Testis (tissue), 2 donors: Measurements from ENCODE around the gene TMA7B.

Experiments
- POLR2A ChIP-seq: fragments of 450-650 bp; IDR thresholded peaks from one replicate; pipeline ENCODE4 v1.6.1; 2017; ENCODE audit warnings: antibody characterized with exemption, mild to moderate bottlenecking, moderate library complexity
- TF ChIP-seq, protein P1 (sequence below), 3 experiments: fragments of 450-650 bp in 2 of 3; fragments of 200-600 bp in 1 of 3; sonication (generic) in 1 of 3; IDR thresholded peaks; one replicate each; pipeline ENCODE4 v1.5.1; 2016 to 2019; ENCODE audit warnings: antibody characterized with exemption in 3 of 3, mild to moderate bottlenecking in 2 of 3, moderate library complexity in 1 of 3

DNA sequence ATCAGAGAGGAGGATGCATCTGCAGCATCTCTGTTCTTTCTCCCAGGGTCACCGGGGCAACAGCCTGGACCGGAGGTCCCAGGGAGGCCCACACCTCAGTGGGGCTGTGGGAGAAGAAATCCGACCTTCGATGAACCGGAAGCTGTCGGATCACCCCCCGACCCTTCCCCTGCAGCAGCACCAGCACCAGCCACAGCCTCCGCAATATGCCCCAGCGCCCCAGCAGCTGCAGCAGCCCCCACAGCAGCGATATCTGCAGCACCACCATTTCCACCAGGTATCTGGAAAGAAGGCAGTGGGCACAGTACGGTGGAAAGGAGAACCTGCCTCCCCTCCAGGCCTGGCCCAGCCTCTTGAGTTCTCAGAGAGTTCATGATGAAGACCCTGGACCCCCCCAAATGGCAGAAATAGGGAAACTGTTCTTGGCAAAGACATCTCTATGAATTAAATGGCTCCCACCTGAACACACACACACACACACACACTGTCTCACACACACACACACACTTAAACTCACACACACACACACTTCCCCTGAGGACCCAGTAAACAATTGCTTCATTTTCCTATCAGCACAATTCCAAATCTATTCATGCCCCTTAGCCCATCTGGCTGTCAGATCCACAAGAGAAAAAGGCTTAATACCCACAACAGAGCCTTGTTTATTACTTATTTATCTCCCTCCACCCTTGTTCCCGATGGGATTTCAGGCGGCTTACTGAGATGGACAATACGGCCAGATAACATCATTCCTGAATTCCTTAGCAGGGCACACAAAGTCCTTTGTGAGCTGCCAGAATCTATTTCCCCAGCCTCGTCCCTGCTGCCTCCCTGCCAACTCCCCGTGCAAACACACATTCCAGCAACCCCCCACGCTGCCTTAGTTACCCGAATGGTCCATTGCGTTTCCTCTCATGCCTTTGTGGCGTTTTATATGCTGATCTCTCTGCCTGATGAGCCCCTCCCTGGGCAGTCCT, 8.1 kb downstream of the TMA7B start:
- TF ChIP-seq, protein P1, sequence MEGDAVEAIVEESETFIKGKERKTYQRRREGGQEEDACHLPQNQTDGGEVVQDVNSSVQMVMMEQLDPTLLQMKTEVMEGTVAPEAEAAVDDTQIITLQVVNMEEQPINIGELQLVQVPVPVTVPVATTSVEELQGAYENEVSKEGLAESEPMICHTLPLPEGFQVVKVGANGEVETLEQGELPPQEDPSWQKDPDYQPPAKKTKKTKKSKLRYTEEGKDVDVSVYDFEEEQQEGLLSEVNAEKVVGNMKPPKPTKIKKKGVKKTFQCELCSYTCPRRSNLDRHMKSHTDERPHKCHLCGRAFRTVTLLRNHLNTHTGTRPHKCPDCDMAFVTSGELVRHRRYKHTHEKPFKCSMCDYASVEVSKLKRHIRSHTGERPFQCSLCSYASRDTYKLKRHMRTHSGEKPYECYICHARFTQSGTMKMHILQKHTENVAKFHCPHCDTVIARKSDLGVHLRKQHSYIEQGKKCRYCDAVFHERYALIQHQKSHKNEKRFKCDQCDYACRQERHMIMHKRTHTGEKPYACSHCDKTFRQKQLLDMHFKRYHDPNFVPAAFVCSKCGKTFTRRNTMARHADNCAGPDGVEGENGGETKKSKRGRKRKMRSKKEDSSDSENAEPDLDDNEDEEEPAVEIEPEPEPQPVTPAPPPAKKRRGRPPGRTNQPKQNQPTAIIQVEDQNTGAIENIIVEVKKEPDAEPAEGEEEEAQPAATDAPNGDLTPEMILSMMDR (IDR thresholded peaks at IDR 0.05), result no peak
- no peak for TF ChIP-seq POLR2A
